Smooth muscle cell (in vitro differentiated cells): ENCODE measurements around the gene TFF1. TPM values are rescaled to one million over a fixed set of nuclear protein-coding genes. Genes with fewer than 3 reads are reported as not detected.

ENCODE experiments used
- DNase-seq: peaks from one replicate; lab custom pipeline; 2025; ENCODE audit not compliant: unreplicated experiment; lab: John Stamatoyannopoulos, UW
- H2AFZ ChIP-seq: fragments of 200-600 bp; sonication (generic); 2 replicates; pipeline ENCODE4 v1.6.0; 2016; ENCODE audit warnings: antibody characterized with exemption, low read depth, mild to moderate bottlenecking
- H3F3A ChIP-seq: fragments of 200-600 bp; sonication (generic); 2 replicates; pipeline ENCODE4 v1.6.0; 2017; ENCODE audit warnings: antibody characterized with exemption, low read depth
- H3K27ac ChIP-seq: fragments of 200-600 bp; sonication (generic); 2 replicates; pipeline ENCODE4 v1.5.1; 2016; ENCODE audit warnings: low read depth, mild to moderate bottlenecking
- H3K27me3 ChIP-seq: fragments of 200-600 bp; sonication (generic); 2 replicates; pipeline ENCODE4 v1.6.1; 2016; ENCODE audit warnings: low read depth, mild to moderate bottlenecking
- H3K36me3 ChIP-seq: fragments of 200-600 bp; sonication (generic); 2 replicates; pipeline ENCODE4 v1.5.1; 2016; ENCODE audit warnings: low read depth
- H3K4me1 ChIP-seq: fragments of 200-600 bp; sonication (generic); 2 replicates; pipeline ENCODE4 v1.5.1; 2016; ENCODE audit warnings: low read depth
- H3K4me2 ChIP-seq: fragments of 200-600 bp; sonication (generic); 2 replicates; pipeline ENCODE4 v1.6.0; 2016; ENCODE audit warnings: mild to moderate bottlenecking
- H3K4me3 ChIP-seq: fragments of 200-600 bp; sonication (generic); 2 replicates; pipeline ENCODE4 v1.5.1; 2016; ENCODE audit warnings: mild to moderate bottlenecking
- H3K79me2 ChIP-seq: fragments of 200-600 bp; sonication (generic); 2 replicates; pipeline ENCODE4 v1.6.0; 2016; ENCODE audit warnings: low read depth, mild to moderate bottlenecking
- H3K9ac ChIP-seq: fragments of 200-600 bp; sonication (generic); 2 replicates; pipeline ENCODE4 v1.6.0; 2016; ENCODE audit warnings: low read depth
- H3K9me3 ChIP-seq: fragments of 200-600 bp; sonication (generic); replicated peaks from 2 replicates; pipeline ENCODE4 v1.5.1; 2016; ENCODE audit warnings: low read depth
- H4K20me1 ChIP-seq: fragments of 200-600 bp; sonication (generic); 2 replicates; pipeline ENCODE4 v1.6.0; 2016; ENCODE audit warnings: low read depth
- CTCF ChIP-seq: fragments of 200-600 bp; sonication (generic); IDR thresholded peaks from 2 replicates; pipeline ENCODE4 v1.5.1; 2017; ENCODE audit warnings: borderline replicate concordance, mild to moderate bottlenecking, antibody characterized with exemption; ENCODE audit not compliant: insufficient read depth, poor library complexity, severe bottlenecking
- WGBS: methylation state at CpG from one replicate; pipeline ENCODE4 v1.1.7; 2016; ENCODE audit warnings: low lambda C conversion rate; 5-methylcytosine and 5-hydroxymethylcytosine counted together
- polyA plus RNA-seq: library from polyadenylated mRNA; unstranded; fragments of >200 nt; fragmentation: Nextera tagmentation; extraction: Ambion mirVana; gene quantifications from 2 replicates; pipeline ENCODE4 v1.2.1, GENCODE V29; 2016
- total RNA-seq: library from RNA; depleted of rRNA; stranded (reverse); fragments of >200 nt; gene quantifications from 2 replicates; pipeline ENCODE4 v1.2.3, GENCODE V29; 2014

TFF1 gene
- total and polyA plus RNA-seq, 2 experiments from 2014 or later = 7.9 to 8.6 TPM

GRCh38 chr21:42403611-42404231 lies 37.4 kb upstream of the TFF1 start, which contains the start of gene UBASH3A:
Gene UBASH3A, plus strand, starts transcription at chr21:42403902. Its CDS starts 44 bp downstream, at chr21:42403946.
- Histone ChIP-seq H3K4me1 (peaks cover 5% of the 10 kb centered on the region), H3K9me3 (no peaks in the 10 kb centered on the region), H3K4me2 (no peak within 1 kb of the TSS), H4K20me1 (no peaks in the 10 kb centered on the region), H3K27me3 (no peaks in the 10 kb centered on the region), H3K4me3 (no peak within 1 kb of the TSS), H3K27ac (no peak within 1 kb of the TSS), H3K79me2 (no peaks in the 10 kb centered on the region), H3K9ac (no peak within 1 kb of the TSS), H2AFZ (no peak within 1 kb of the TSS), H3K36me3 (no peaks in the 10 kb centered on the region), H3F3A (no peaks in the 10 kb centered on the region)
- WGBS = 92% methylated on average over 21 of the region's 21 CpGs
- TF ChIP-seq CTCF = no peak
- no peak for DNase-seq

GRCh38 chr21:42401820-42402251 lies 35.5 kb upstream of the TFF1 start:
- H3K27me3 ChIP-seq = no peaks in the 10 kb centered on the region
- H3K9ac ChIP-seq = no peak overlapping the region
- H2AFZ ChIP-seq = no peak overlapping the region
- H3K4me1 ChIP-seq = peaks cover 5% of the 10 kb centered on the region
- no peaks in the 10 kb centered on the region for H4K20me1 ChIP-seq
- no peaks in the 10 kb centered on the region for H3K9me3 ChIP-seq
- no peak for TF ChIP-seq CTCF
- DNase-seq = no peak
- no peak overlapping the region for H3K4me3 ChIP-seq
- peak overlapping the region; percentile 89 for H3K27ac ChIP-seq
- H3K4me2 ChIP-seq = peak overlapping the region; percentile 72
- no peaks in the 10 kb centered on the region for H3F3A ChIP-seq
- WGBS = 73% methylated on average over 2 of the region's 2 CpGs
- H3K36me3 ChIP-seq = no peaks in the 10 kb centered on the region
- no peaks in the 10 kb centered on the region for H3K79me2 ChIP-seq

- Histone ChIP-seq H3K4me1 (peaks cover 5% of the 10 kb centered on the region), H3K36me3 (no peaks in the 10 kb centered on the region), H3K9ac (peak overlapping the region; percentile 71), H3K4me3 (no peak overlapping the region), H3K9me3 (no peaks in the 10 kb centered on the region), H2AFZ (no peak overlapping the region), H3K27ac (peak overlapping the region; percentile 89), H3K4me2 (peak overlapping the region; percentile 72), H4K20me1 (no peaks in the 10 kb centered on the region), H3K27me3 (no peaks in the 10 kb centered on the region), H3K79me2 (no peaks in the 10 kb centered on the region), H3F3A (no peaks in the 10 kb centered on the region)
- no peak for DNase-seq
- no peak for TF ChIP-seq CTCF
- WGBS = 35% methylated on average over 3 of the region's 3 CpGs
Measured at GRCh38 chr21:42401154-42401553, 34.8 kb upstream of the TFF1 start.

GRCh38 chr21:42400525-42400924 lies 34.2 kb upstream of the TFF1 start:
- WGBS = 56% methylated on average over 4 of the region's 4 CpGs
- Histone ChIP-seq H3K27ac (peak overlapping the region; percentile 89), H3K36me3 (no peaks in the 10 kb centered on the region), H3K27me3 (no peaks in the 10 kb centered on the region), H3F3A (no peaks in the 10 kb centered on the region), H3K4me1 (peaks cover 5% of the 10 kb centered on the region), H3K4me3 (no peak overlapping the region), H3K4me2 (peak overlapping the region; percentile 72), H4K20me1 (no peaks in the 10 kb centered on the region), H3K79me2 (no peaks in the 10 kb centered on the region), H2AFZ (no peak overlapping the region), H3K9ac (peak overlapping the region; percentile 71), H3K9me3 (no peaks in the 10 kb centered on the region)
- DNase-seq = no peak
- TF ChIP-seq CTCF = no peak
